Measurements from ENCODE around the gene HOXD13.

Gene HOXD13

GRCh38 chr2:176130957-176131847 is 38.7 kb downstream of the HOXD13 start:
- no peak for DNase-seq (ENCODE audit: low read depth in 2 of 2)

GRCh38 chr2:176131848-176132158 is 39.3 kb downstream of the HOXD13 start:
- no peak for DNase-seq (ENCODE audit: low read depth in 2 of 2)

GRCh38 chr2:176132205-176133171 is 40.0 kb downstream of the HOXD13 start:
- DNase-seq (ENCODE audit: low read depth in 2 of 2), result no peak

GRCh38 chr2:176133389-176133788 is 40.9 kb downstream of the HOXD13 start:
- DNase-seq (ENCODE audit: low read depth in 2 of 2), result no peak

GRCh38 chr2:176134035-176134434 is 41.5 kb downstream of the HOXD13 start:
- no peak for DNase-seq (ENCODE audit: low read depth in 2 of 2)

GRCh38 chr2:176135035-176135440 is 42.5 kb downstream of the HOXD13 start:
- DNase-seq (ENCODE audit: low read depth in 2 of 2), result no peak

GRCh38 chr2:176136374-176137251 is 44.1 kb downstream of the HOXD13 start:
- DNase-seq (ENCODE audit: low read depth in 2 of 2), result no peak

- no peak for DNase-seq (ENCODE audit: low read depth in 2 of 2)
Measured at GRCh38 chr2:176137252-176137580, 44.7 kb downstream of the HOXD13 start.

GRCh38 chr2:176137906-176138305 is 45.4 kb downstream of the HOXD13 start:
- no peak for DNase-seq (ENCODE audit: low read depth in 2 of 2)

GRCh38 chr2:176138526-176138922 is 46.0 kb downstream of the HOXD13 start:
- DNase-seq (ENCODE audit: low read depth in 2 of 2), result no peak

GRCh38 chr2:176138923-176139660 is 46.6 kb downstream of the HOXD13 start:
- DNase-seq (ENCODE audit: low read depth in 2 of 2), result no peak

- DNase-seq (ENCODE audit: low read depth in 2 of 2), result no peak
Measured at GRCh38 chr2:176139661-176140512, 47.4 kb downstream of the HOXD13 start.

- peak in 1 of 2 donors; percentile 18 for DNase-seq (ENCODE audit: low read depth in 2 of 2)
Measured at GRCh38 chr2:176140513-176141317, 48.2 kb downstream of the HOXD13 start.

- DNase-seq (ENCODE audit: low read depth in 2 of 2), result no peak
Measured at GRCh38 chr2:176142281-176142680, 49.8 kb downstream of the HOXD13 start.

Measured in stimulated activated CD8-positive, alpha-beta memory T cell treated with anti-CD3 and anti-CD28 coated beads, Interleukin-15, amount 100 ng/mL, for 4 hours (primary cell).